GM19438 (cell line): Measurements from ENCODE around the gene STRA8.
A peak's percentile ranks its signal among the peaks of the same experiment; 100 is the strongest.

Experiments
- ATAC-seq: cut with Tn5 transposase; IDR thresholded peaks from one replicate; pipeline ENCODE4 v1.9.1; 2021; ENCODE audit warnings: low read depth; ENCODE audit not compliant: unreplicated experiment

STRA8 gene, protein sequence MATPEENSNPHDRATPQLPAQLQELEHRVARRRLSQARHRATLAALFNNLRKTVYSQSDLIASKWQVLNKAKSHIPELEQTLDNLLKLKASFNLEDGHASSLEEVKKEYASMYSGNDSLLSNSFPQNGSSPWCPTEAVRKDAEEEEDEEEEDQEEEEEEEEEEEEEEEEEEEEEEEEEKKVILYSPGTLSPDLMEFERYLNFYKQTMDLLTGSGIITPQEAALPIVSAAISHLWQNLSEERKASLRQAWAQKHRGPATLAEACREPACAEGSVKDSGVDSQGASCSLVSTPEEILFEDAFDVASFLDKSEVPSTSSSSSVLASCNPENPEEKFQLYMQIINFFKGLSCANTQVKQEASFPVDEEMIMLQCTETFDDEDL

DNA sequence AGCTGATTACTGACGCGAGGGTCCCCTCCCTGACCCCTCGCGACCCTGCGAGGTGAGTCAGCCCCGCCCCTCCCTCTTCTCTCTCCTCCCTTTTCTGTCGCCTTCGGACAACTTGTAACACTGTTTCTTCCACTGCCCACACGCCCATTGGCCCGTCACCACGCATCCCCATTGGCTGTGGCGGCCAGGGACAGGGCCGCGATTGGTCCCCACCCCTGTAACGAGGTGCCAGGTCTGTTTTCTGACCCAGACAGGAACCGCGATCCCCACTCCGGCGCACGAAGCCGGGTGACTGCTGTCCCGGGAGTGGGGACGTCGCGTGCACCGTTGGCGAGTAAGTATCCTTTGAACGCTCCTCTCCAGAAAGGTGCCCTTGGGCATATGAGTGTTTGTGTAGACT lies at the start of gene STRA8:
STRA8 (plus strand) TSS at position 269 of the 400 bp plus-strand sequence. CDS start 6,687 bp downstream, outside the sequence.
- ATAC-seq = no peak

- no peak for ATAC-seq
Measured at GRCh38 chr7:135184254-135184841, 49.3 kb upstream of the STRA8 start.

DNA sequence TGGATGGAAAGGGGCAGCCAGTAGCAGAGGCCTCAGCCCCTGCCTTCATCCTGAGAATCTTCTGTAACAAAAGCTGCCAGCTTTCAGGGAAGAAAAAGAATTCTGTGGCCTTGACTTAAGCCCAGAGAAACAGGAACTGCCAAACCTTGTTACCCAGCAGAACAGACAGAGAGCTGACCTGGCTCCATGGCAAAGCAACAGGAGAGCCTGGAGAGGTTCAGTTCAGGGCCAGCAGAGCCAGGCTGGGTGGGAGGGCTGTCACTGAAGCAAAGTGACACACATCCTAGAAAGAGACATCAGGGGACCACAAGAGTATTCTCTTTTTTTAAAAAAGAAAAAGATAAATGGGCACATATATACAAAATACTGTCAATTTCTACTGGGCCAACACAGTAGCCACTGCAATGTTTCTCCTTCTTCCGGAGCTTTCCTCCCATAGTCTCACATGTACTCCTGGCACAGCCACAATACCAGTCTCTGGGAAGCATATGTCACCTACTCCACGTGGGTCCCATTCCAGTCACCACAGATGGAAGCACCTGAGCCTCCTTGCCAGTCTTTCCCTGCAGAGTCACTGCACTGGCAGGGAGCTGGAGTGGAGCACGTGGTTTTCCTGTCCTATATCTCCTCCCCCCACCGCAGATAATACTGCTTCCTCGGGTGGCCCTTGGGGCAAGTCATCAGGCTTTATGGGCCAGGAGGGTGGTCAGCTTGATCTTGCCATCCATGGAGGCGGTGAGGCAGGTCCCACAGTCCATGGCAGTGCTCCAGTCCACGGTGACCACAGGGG lies 48.0 kb upstream of the STRA8 start:
- ATAC-seq = no peak

GRCh38 chr7:135186261-135186540 lies 47.4 kb upstream of the STRA8 start:
- no peak for ATAC-seq

DNA sequence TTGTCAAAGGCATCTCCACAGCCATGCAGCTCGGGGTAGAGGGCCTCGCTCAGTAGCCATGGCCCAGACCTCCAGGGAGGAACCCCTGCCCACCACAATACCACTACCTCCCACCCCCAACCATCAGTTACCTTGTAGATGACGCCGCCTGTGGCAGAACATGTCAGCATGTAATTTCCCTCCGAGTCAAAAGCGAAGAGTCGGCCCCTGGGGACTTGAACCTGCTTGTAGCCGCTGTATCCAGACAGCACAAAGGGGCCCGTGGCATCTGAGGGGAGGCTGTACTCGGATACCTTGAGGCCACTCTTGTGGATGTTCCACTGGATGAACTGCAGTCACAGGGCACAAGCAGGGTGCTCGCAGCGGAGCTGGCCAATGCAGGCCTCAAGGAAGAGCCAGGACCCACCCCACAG lies 46.8 kb upstream of the STRA8 start:
- peak; percentile 41 for ATAC-seq

GRCh38 chr7:135188298-135188984 lies 45.2 kb upstream of the STRA8 start:
- peak; percentile 44 for ATAC-seq

DNA sequence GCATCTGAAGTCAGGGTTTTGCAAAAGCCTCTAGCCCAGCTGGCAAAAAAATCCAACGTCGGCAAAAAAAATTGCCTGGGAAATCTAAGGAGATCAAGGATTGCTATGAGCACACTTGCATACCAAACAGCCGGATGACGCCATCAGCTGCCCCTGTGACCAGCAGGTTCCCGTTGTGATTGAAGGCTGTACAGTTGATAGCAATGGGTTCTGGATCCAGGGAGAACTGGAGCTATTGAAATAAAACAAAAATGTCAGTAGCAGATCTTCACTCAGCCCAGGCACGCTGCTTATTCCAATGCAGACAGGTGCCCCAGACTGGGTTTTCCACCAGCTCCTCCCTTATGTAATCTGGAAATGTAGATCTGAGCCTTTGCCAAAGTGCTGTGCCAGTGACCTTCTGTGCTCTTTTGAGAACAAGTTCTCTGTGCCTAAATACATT lies 44.4 kb upstream of the STRA8 start:
- ATAC-seq = no peak

DNA sequence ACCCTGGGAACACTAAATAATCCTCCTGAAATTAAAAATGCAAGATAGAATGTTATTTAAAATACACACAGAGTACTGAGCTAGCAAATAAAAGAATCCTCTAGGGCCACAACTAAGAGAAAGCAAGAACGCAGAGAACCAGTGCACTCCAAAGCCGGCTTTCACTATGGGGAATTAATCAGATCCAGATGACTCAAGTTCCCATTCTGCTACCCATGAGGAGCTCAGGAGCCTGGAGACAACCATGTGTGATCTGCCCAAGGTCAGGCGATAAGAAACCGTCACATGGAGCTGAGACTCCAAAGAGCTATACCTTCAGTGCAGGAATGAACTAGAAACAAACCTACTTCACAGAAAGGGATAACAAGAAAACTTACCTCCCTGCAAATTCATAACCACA lies 43.7 kb upstream of the STRA8 start:
- ATAC-seq = no peak

GRCh38 chr7:135190703-135191102 lies 42.9 kb upstream of the STRA8 start:
- ATAC-seq = no peak

GRCh38 chr7:135192914-135193536 lies 40.6 kb upstream of the STRA8 start:
- no peak for ATAC-seq

GRCh38 chr7:135193615-135194081 lies 40.0 kb upstream of the STRA8 start:
- no peak for ATAC-seq

GRCh38 chr7:135194494-135195095 lies 39.0 kb upstream of the STRA8 start:
- no peak for ATAC-seq

DNA sequence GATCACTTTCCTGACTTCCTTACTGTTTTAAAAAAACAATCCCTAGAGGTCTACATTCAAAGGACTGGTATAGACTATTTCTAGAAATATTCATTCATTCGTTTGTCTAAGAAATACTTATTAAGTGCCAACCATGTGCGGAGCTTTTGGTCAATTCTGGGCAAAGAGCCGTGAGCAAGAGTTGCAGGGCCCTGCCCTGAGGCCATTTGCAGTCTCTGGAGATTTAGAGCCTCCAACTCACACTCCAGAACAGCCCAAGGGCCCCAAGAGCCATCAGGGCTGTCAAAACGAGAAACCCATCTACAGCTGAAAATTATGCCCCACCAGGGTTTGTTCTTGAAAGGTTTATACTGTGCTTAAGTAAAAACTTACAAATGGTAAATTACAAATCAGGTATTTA lies 38.5 kb upstream of the STRA8 start:
- ATAC-seq = no peak

DNA sequence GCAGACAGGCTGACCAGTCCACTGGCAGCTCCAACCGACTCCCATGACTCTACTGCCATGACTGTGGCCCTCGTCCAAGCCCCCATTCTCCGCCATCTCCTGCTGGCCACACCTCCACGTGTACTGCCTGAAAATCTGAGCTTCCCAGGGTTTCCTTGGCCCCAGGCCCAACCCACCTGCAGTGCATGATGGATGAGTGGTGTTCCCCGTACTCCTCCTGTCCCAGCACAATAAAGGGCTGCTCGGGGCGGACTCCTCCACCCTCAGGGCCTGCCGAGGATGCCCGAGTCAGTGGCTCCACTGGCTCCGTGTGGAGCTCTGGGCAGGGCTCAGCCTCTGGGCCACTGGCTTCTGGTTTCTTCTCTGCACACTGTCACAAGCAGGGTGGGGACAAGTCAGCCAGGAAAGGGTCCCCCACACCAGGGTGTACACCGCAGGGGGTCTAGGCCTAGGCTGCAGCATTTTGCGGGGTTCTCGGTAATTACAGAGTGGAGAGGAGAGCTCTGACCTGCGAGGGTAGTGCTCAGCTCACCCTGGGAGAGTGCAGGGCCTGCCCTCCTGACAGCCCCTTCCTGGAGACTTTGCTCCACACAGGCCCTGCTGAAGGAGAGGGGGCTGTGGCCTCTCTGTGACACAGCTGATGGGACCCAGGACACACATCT lies 37.5 kb upstream of the STRA8 start:
- no peak for ATAC-seq

- ATAC-seq = no peak
Measured at GRCh38 chr7:135197343-135197742, 36.3 kb upstream of the STRA8 start.

GRCh38 chr7:135197906-135198655 lies 35.6 kb upstream of the STRA8 start:
- ATAC-seq = no peak

DNA sequence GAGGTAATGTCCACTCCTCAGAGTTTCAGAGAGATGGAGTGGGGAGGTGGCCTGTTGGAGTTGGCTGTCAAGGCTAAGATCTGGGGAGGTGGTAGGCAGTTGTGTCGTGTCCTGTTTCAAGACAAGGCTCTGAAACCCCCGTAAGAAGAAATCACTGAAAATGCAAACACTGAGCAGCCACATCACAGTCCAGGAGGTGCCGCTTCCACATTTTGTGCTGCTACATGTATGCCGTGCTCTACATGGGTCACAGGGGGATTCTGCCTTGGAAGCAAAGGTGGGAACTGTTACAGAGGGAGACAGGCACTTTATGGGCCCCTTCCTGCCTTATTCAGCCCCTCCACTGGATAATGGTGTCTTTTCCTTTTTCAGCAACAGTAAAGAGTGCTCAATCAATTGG lies 34.2 kb upstream of the STRA8 start:
- ATAC-seq = no peak

DNA sequence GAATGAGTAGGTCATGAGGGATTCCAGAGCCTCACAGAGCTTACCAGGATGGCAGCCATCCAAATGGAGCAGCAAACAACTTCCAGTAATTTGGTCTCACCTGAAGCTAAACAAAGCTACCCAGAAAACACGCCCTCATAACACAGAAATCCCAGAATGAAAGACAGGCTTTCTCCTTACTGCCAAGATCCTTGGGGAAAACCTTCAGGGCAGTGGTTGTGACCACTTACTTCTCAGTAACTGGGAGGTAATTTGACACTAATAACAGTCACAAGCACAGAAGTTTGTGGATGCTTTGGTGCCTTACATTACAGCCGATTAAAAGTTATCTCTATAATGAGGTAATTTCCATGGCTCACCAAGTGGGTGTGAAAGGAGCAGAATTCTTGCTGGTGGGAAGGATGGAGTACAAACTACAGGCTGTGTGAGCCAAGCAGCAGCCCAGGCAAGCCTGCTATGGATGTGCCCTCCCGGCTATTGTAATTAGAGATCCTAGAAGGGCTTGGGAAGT lies 32.8 kb upstream of the STRA8 start:
- no peak for ATAC-seq

- no peak for ATAC-seq
Measured at GRCh38 chr7:135201350-135201749, 32.3 kb upstream of the STRA8 start.
